ENCODE data around the gene EPM2A.
"Not testable (repeated sequence)": the region's sequence is repeated elsewhere in the genome, so short reads cannot be mapped to it uniquely, and the experiment has no call there.

Gene EPM2A

DNA sequence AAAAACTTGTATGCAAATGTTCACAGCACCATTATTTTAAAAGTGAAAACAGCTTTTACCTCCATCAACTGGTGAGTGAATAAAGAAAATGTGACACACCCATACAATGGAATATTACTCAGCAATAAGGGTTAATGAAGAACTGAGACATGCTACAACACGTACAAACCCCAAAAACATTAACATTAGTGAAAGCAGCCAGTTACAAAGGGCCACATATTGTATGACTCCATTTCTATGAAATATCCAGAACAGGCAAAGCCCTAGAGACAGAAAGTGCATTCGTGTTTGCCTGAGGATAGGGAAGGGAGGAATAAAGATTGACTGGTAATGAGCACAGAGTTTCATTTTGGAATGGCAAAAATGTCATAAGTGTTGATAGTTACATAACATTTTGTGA lies 21.5 kb downstream of the EPM2A start:
- H3K4me1 ChIP-seq (ENCODE audit: control insufficient read depth, insufficient read depth, low read length), result no peaks in the 10 kb centered on the region
- no peak for DNase-seq (ENCODE audit: low read depth, low spot score)
- H3K4me3 ChIP-seq (ENCODE audit: low read length), result no peak overlapping the region
- no peaks in the 10 kb centered on the region for H3K9me3 ChIP-seq (ENCODE audit: control insufficient read depth, insufficient read depth, low read length)
- no peaks in the 10 kb centered on the region for H3K27me3 ChIP-seq (ENCODE audit: control insufficient read depth, insufficient read depth, low read length)
- no peaks in the 10 kb centered on the region for H3K36me3 ChIP-seq (ENCODE audit: control insufficient read depth, insufficient read depth, low read length)
- no peak overlapping the region for H3K27ac ChIP-seq (ENCODE audit: low read length)
- no CpG with 5 or more reads among the region's 2 CpGs for whole genome bisulfite sequencing (ENCODE audit: insufficient coverage, insufficient read length)

DNA sequence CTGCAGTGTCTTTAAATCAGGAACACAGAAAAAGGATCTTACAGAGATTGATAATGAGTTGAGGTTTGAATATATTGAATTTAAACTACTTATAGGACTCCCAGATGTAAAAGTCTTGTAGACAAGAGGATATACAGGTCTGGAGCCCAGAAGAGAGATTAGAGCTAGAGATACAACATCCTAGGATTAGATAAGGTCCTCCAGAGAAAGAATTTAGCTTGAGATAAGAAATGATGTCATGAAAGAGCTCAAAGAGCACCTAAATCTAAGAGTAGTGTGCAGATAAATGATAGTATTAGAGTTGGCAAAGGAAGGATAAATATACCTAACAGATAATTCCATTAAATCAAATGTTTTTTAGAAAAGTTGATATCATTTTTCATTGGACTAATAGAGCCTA lies 23.9 kb downstream of the EPM2A start:
- no peaks in the 10 kb centered on the region for H3K9me3 ChIP-seq (ENCODE audit: control insufficient read depth, insufficient read depth, low read length)
- H3K27me3 ChIP-seq (ENCODE audit: control insufficient read depth, insufficient read depth, low read length), result no peaks in the 10 kb centered on the region
- no peak for DNase-seq (ENCODE audit: low read depth, low spot score)
- peaks cover 3% of the 10 kb centered on the region; the same call in 1 of the 2 replicates for H3K36me3 ChIP-seq (ENCODE audit: control insufficient read depth, insufficient read depth, low read length)
- no peak overlapping the region for H3K27ac ChIP-seq (ENCODE audit: low read length)
- no peak overlapping the region for H3K4me3 ChIP-seq (ENCODE audit: low read length)
- H3K4me1 ChIP-seq (ENCODE audit: control insufficient read depth, insufficient read depth, low read length), result no peaks in the 10 kb centered on the region

DNA sequence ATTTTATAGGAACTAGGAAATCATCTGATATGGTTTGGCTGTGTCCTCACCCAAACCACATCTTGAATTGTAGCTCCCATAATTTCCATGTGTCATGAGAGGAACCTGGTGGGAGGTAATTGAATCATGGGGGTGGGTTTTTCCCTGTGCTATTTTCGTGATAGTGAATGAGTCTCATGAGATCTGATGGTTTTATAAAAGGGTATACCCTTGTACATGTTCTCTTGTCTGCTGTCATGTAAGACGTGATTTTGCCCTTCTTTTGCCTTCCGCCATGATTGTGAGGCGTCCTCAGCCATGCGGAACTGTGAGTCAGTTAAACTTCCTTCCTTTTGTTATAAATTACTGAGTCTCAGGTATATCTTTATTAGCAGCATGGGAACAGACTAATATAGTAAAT lies 27.9 kb downstream of the EPM2A start:
- no peak overlapping the region for H3K27ac ChIP-seq (ENCODE audit: low read length)
- H3K27me3 ChIP-seq (ENCODE audit: control insufficient read depth, insufficient read depth, low read length), result no peaks in the 10 kb centered on the region
- no peaks in the 10 kb centered on the region for H3K9me3 ChIP-seq (ENCODE audit: control insufficient read depth, insufficient read depth, low read length)
- no peak overlapping the region for H3K4me3 ChIP-seq (ENCODE audit: low read length)
- DNase-seq (ENCODE audit: low read depth, low spot score), result no peak
- no peaks in the 10 kb centered on the region for H3K4me1 ChIP-seq (ENCODE audit: control insufficient read depth, insufficient read depth, low read length)
- WGBS (ENCODE audit: insufficient coverage, insufficient read length), result no CpG with 5 or more reads among the region's 5 CpGs
- peaks cover 3% of the 10 kb centered on the region; the same call in 1 of the 2 replicates for H3K36me3 ChIP-seq (ENCODE audit: control insufficient read depth, insufficient read depth, low read length)

DNA sequence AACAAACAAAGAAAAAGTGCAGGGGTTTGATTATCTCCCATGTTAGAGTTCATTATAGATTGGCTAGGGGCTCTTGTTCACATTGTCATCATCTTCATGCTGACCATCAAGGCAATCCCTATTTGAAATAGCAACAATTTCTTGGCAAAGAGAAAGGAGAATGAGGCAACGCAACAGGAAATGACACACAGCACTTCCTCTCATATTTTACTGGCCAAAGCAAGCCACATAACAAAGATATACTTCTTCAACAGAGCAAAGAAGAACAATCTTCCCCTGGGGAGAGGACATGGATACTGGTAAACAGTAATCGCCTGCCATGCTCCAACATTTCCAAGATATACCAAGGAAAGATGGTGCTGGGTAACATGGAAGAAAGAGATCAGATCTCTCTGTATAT lies 29.8 kb downstream of the EPM2A start:
- H3K4me1 ChIP-seq (ENCODE audit: control insufficient read depth, insufficient read depth, low read length), result no peaks in the 10 kb centered on the region
- WGBS (ENCODE audit: insufficient coverage, insufficient read length), result no CpG with 5 or more reads among the region's 2 CpGs
- no peaks in the 10 kb centered on the region for H3K27me3 ChIP-seq (ENCODE audit: control insufficient read depth, insufficient read depth, low read length)
- H3K9me3 ChIP-seq (ENCODE audit: control insufficient read depth, insufficient read depth, low read length), result no peaks in the 10 kb centered on the region
- H3K36me3 ChIP-seq (ENCODE audit: control insufficient read depth, insufficient read depth, low read length), result peaks cover 3% of the 10 kb centered on the region; the same call in 1 of the 2 replicates
- no peak overlapping the region for H3K27ac ChIP-seq (ENCODE audit: low read length)
- no peak for DNase-seq (ENCODE audit: low read depth, low spot score)
- no peak overlapping the region for H3K4me3 ChIP-seq (ENCODE audit: low read length)

DNA sequence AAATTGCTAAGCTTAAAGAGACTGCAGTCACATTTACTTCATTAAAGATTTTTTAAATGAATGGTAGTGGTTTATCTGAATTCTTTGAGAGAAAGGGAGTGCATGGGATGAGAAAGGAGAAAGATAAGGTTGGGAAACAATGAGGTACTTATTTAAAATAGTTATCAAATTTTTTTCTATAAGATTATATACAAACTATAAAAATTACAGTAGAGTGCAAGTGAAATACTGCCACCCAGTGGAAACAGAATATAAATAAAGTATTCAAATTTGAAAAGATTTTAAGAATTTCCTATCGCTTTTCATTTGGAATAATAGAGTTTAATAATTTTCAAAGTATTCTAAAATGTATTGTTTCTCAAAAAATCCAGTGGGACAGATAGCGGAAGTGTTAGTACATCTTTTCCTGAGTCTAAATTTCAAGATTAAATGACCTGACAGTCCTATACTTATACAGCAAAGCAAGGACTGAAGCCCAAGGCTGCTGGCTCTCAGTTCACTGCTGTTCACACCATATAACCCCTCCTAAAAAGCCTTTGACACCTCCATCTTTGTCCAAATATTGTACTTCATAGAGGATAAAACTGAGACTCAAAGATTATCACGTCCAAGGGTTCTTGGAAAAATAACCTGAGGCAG lies 31.1 kb downstream of the EPM2A start:
- H3K36me3 ChIP-seq (ENCODE audit: control insufficient read depth, insufficient read depth, low read length), result peaks cover 3% of the 10 kb centered on the region; the same call in 1 of the 2 replicates
- H3K27me3 ChIP-seq (ENCODE audit: control insufficient read depth, insufficient read depth, low read length), result no peaks in the 10 kb centered on the region
- H3K4me1 ChIP-seq (ENCODE audit: control insufficient read depth, insufficient read depth, low read length), result no peaks in the 10 kb centered on the region
- H3K27ac ChIP-seq (ENCODE audit: low read length), result no peak overlapping the region
- no peak overlapping the region for H3K4me3 ChIP-seq (ENCODE audit: low read length)
- no peak for DNase-seq (ENCODE audit: low read depth, low spot score)
- WGBS (ENCODE audit: insufficient coverage, insufficient read length), result no CpG with 5 or more reads among the region's 3 CpGs
- H3K9me3 ChIP-seq (ENCODE audit: control insufficient read depth, insufficient read depth, low read length), result no peaks in the 10 kb centered on the region

DNA sequence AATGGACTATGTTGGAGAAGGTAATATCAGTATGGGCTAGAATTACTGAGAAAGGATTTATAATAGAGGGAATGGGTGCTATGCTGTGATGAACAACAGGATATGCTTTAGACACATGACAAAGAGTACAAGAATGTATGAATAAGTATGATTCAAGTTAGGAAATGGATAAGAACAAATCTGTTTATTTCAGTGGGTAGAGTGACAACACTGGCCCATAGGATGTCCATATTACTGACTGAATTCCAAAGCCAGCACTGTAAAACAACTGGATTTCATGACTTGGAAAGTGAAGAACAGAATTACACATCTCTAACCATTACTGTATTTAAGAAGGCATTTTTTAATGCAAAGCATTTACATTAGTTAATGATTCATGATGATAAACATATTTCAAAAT lies 35.9 kb downstream of the EPM2A start:
- H3K36me3 ChIP-seq (ENCODE audit: control insufficient read depth, insufficient read depth, low read length), result no peaks in the 10 kb centered on the region
- H3K27ac ChIP-seq (ENCODE audit: low read length), result no peak overlapping the region
- H3K9me3 ChIP-seq (ENCODE audit: control insufficient read depth, insufficient read depth, low read length), result no peaks in the 10 kb centered on the region
- no peaks in the 10 kb centered on the region for H3K27me3 ChIP-seq (ENCODE audit: control insufficient read depth, insufficient read depth, low read length)
- no peak overlapping the region for H3K4me3 ChIP-seq (ENCODE audit: low read length)
- DNase-seq (ENCODE audit: low read depth, low spot score), result no peak
- H3K4me1 ChIP-seq (ENCODE audit: control insufficient read depth, insufficient read depth, low read length), result no peaks in the 10 kb centered on the region

DNA sequence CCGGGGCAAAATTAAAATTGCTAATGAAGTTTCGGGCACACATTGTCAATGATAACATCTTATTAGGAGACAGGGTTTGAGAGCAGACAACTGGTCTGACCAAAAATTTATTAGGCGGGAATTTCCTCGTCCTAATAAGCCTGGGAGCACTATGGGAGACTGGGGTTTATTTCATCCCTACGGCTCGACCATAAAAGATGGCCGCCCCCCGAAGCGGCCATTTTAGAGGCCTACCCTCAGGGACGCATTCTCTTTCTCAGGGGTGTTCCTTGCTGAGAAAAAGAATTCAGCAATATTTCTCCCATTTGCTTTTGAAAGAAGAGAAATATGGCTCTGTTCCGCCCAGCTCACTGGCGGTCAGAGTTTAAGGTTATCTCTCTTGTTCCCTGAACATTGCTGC lies 37.9 kb downstream of the EPM2A start:
- not testable (repeated sequence) for H3K27me3 ChIP-seq (ENCODE audit: control insufficient read depth, insufficient read depth, low read length); DNase-seq (ENCODE audit: low read depth, low spot score); H3K36me3 ChIP-seq (ENCODE audit: control insufficient read depth, insufficient read depth, low read length); H3K27ac ChIP-seq (ENCODE audit: low read length); H3K4me1 ChIP-seq (ENCODE audit: control insufficient read depth, insufficient read depth, low read length); H3K9me3 ChIP-seq (ENCODE audit: control insufficient read depth, insufficient read depth, low read length); H3K4me3 ChIP-seq (ENCODE audit: low read length)
- no CpG with 5 or more reads among the region's 12 CpGs for WGBS (ENCODE audit: insufficient coverage, insufficient read length)

DNA sequence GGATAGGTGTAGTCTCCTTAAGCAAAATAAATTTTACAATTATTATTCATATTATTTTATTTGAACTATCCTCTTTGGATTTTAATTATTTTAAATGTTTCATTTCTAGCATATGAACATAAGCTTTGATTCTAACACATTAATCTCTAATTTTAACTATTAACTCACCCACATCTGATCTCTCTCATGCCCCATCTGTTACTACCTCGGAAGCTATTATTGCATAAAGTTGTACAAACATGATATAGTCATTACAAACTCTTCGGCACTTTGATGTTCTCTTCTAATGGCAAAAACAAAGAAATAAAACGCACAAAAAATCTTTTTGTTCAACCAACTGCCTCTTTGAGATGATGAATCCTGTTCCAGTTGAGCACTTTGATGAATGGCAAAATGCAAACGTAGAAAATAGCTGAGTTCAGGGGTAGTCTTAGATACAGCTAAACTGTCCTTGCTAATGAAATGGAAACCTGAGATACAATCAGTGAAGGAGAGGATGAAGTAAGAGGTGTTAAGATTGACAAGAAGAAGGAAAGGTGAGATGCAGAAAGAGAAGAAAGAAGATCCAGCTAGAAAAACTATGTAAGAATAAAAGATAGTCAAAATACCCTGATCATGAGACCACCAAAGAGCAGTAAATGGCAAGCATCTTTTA lies 41.1 kb downstream of the EPM2A start:
- DNase-seq (ENCODE audit: low read depth, low spot score), result no peak
- no peaks in the 10 kb centered on the region for H3K36me3 ChIP-seq (ENCODE audit: control insufficient read depth, insufficient read depth, low read length)
- H3K9me3 ChIP-seq (ENCODE audit: control insufficient read depth, insufficient read depth, low read length), result no peaks in the 10 kb centered on the region
- H3K4me3 ChIP-seq (ENCODE audit: low read length), result no peak overlapping the region
- H3K4me1 ChIP-seq (ENCODE audit: control insufficient read depth, insufficient read depth, low read length), result no peaks in the 10 kb centered on the region
- H3K27ac ChIP-seq (ENCODE audit: low read length), result no peak overlapping the region
- WGBS (ENCODE audit: insufficient coverage, insufficient read length), result no CpG with 5 or more reads among the region's 4 CpGs
- no peaks in the 10 kb centered on the region for H3K27me3 ChIP-seq (ENCODE audit: control insufficient read depth, insufficient read depth, low read length)

DNA sequence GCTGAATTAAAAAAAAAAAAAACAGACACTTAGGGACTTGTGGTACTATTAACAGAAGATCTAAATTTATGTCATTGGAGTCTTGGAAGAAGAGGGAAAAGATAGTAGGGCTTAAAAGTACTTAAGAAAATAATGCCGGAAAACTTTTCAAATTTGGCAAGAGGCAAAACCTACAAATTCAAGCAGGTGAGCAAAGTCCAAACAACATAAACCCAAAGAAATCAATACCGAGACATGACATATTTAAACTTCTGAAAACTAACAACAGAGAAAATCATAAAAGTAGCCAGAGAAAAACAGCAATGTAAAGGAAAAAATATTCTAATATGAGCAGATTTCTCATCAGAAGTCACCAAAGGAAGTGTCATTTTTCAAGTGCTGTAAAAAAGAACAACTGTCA lies 44.4 kb downstream of the EPM2A start:
- Histone ChIP-seq H3K4me3 (ENCODE audit: low read length) (no peak overlapping the region), H3K4me1 (ENCODE audit: control insufficient read depth, insufficient read depth, low read length) (no peaks in the 10 kb centered on the region), H3K36me3 (ENCODE audit: control insufficient read depth, insufficient read depth, low read length) (no peaks in the 10 kb centered on the region), H3K27me3 (ENCODE audit: control insufficient read depth, insufficient read depth, low read length) (no peaks in the 10 kb centered on the region), H3K9me3 (ENCODE audit: control insufficient read depth, insufficient read depth, low read length) (no peaks in the 10 kb centered on the region), H3K27ac (ENCODE audit: low read length) (no peak overlapping the region)
- no peak for DNase-seq (ENCODE audit: low read depth, low spot score)
- no CpG with 5 or more reads among the region's 2 CpGs for WGBS (ENCODE audit: insufficient coverage, insufficient read length)

DNA sequence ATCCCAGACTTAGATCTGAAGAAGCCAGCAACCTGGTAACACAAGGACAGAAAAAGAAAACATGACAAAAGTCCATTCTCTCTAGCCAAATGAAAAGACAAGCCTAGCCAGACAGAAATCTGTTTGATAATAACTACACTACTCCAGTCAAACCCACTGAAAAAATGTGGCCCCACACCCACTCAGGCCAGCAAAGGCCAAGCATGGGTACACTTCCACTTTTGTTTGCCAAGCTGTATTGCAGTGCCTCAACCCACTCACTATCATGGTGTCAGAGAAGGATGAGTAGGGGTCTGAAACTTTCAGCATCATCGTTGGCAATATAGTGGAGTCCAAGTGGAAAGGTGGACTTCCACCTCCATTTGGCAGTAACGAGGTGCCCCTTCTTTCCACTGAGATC lies 45.8 kb downstream of the EPM2A start:
- no peak for DNase-seq (ENCODE audit: low read depth, low spot score)
- WGBS (ENCODE audit: insufficient coverage, insufficient read length), result no CpG with 5 or more reads among the region's 2 CpGs

DNA sequence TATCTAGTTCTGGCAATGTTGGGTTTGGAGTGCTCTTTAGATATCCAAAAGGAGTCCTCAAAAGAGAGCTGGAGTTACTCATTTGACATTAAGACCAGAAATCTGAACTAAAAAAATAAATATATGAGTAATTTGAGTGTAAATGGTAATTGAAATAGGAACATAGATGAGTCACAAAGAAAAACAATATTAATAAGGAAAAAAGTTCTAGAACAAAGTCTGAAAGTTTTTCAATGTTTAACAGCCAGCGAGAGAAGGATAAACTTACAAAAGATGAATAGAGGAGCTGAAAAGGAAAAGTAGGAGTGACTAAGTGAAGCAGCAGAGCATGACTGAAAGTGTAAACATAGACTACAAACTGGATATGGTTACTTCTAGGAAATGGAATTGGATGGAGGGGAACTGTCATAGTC lies 46.8 kb downstream of the EPM2A start:
- no peak for DNase-seq (ENCODE audit: low read depth, low spot score)
- WGBS (ENCODE audit: insufficient coverage, insufficient read length), result no CpG with 5 or more reads among the region's 1 CpG
- H3K27me3 ChIP-seq (ENCODE audit: control insufficient read depth, insufficient read depth, low read length), result no peaks in the 10 kb centered on the region
- no peak overlapping the region for H3K4me3 ChIP-seq (ENCODE audit: low read length)
- H3K36me3 ChIP-seq (ENCODE audit: control insufficient read depth, insufficient read depth, low read length), result no peaks in the 10 kb centered on the region
- no peaks in the 10 kb centered on the region for H3K9me3 ChIP-seq (ENCODE audit: control insufficient read depth, insufficient read depth, low read length)
- H3K4me1 ChIP-seq (ENCODE audit: control insufficient read depth, insufficient read depth, low read length), result no peaks in the 10 kb centered on the region
- no peak overlapping the region for H3K27ac ChIP-seq (ENCODE audit: low read length)

More for the DNA sequence above, 45.8 kb downstream of the EPM2A start:
- H3K9me3 ChIP-seq (ENCODE audit: control insufficient read depth, insufficient read depth, low read length), result no peaks in the 10 kb centered on the region
- no peaks in the 10 kb centered on the region for H3K27me3 ChIP-seq (ENCODE audit: control insufficient read depth, insufficient read depth, low read length)
- H3K27ac ChIP-seq (ENCODE audit: low read length), result no peak overlapping the region
- no peaks in the 10 kb centered on the region for H3K4me1 ChIP-seq (ENCODE audit: control insufficient read depth, insufficient read depth, low read length)
- H3K36me3 ChIP-seq (ENCODE audit: control insufficient read depth, insufficient read depth, low read length), result no peaks in the 10 kb centered on the region
- no peak overlapping the region for H3K4me3 ChIP-seq (ENCODE audit: low read length)
